ENCODE data around the gene ZNF322. TPM values are rescaled to one million over a fixed set of nuclear protein-coding genes. Genes with fewer than 3 reads are reported as not detected.

The ZNF322 gene
- total RNA-seq, 4 donors from 2014 or later = 9.0 to 23.4 (median 9.2) TPM

GRCh38 chr6:26604026-26604425, 55.5 kb downstream of the ZNF322 start:
- DNase-seq (ENCODE audit: low spot score in 2 of 2) = no peak
- TF ChIP-seq POLR2A (IDR thresholded peaks at IDR 0.05) = no peak
- intact Hi-C loops (cut with DNase I; ENCODE audit: low total_unique reads) = loop anchor here (10.0 kb wide), 1 partner anchor 481 kb away; no protein-coding TSS in a partner anchor

GRCh38 chr6:26602262-26602661, 57.3 kb downstream of the ZNF322 start:
- WGBS, 2 donors = 85 to 90% methylated on average over 3 of the region's 3 CpGs
- TF ChIP-seq CTCF (IDR thresholded peaks at IDR 0.05) (no peak), POLR2A (IDR thresholded peaks at IDR 0.05) (no peak)
- H3K4me3 ChIP-seq (ENCODE audit: low read depth, poor library complexity, severe bottlenecking) = no peak overlapping the region
- no peak for DNase-seq (ENCODE audit: low spot score in 2 of 2)
- intact Hi-C loops (cut with DNase I; ENCODE audit: low total_unique reads) = loop anchor here (10.0 kb wide), 1 partner anchor 483 kb away; no protein-coding TSS in a partner anchor

More at GRCh38 chr6:26604026-26604425, 55.5 kb downstream of the ZNF322 start:
- WGBS, 2 donors = 70 to 74% methylated on average over 3 of the region's 3 CpGs
- no peak overlapping the region for H3K4me3 ChIP-seq (ENCODE audit: low read depth, poor library complexity, severe bottlenecking)

GRCh38 chr6:26600759-26601158, 58.8 kb downstream of the ZNF322 start:
- intact Hi-C loops (cut with DNase I; ENCODE audit: low total_unique reads) = loop anchor here (10.0 kb wide), 1 partner anchor 484 kb away; no protein-coding TSS in a partner anchor

GRCh38 chr6:26599591-26599990, 60.0 kb downstream of the ZNF322 start:
- intact Hi-C loops (cut with DNase I; ENCODE audit: low total_unique reads) = no loop called here
- H3K4me3 ChIP-seq (ENCODE audit: low read depth, poor library complexity, severe bottlenecking) = no peak overlapping the region
- no peak for TF ChIP-seq POLR2A (IDR thresholded peaks at IDR 0.05)
- TF ChIP-seq CTCF (IDR thresholded peaks at IDR 0.05) = no peak
- WGBS, 2 donors = 73 to 79% methylated on average over 1 of the region's 1 CpG
- DNase-seq (ENCODE audit: low spot score in 2 of 2) = no peak

More at GRCh38 chr6:26600759-26601158, 58.8 kb downstream of the ZNF322 start:
- TF ChIP-seq CTCF (IDR thresholded peaks at IDR 0.05) (no peak), POLR2A (IDR thresholded peaks at IDR 0.05) (no peak)
- no peak overlapping the region for H3K4me3 ChIP-seq (ENCODE audit: low read depth, poor library complexity, severe bottlenecking)
- no peak for DNase-seq (ENCODE audit: low spot score in 2 of 2)

- DNase-seq (ENCODE audit: low spot score in 2 of 2) = no peak
- H3K4me3 ChIP-seq (ENCODE audit: low read depth, poor library complexity, severe bottlenecking) = no peak overlapping the region
- no peak for TF ChIP-seq POLR2A (IDR thresholded peaks at IDR 0.05)
- TF ChIP-seq CTCF (IDR thresholded peaks at IDR 0.05) = no peak
- 77 to 83% methylated on average over 1 of the region's 1 CpG for WGBS, 2 donors
- intact Hi-C loops (cut with DNase I; ENCODE audit: low total_unique reads) = no loop called here
These were observed 60.4 kb downstream of the ZNF322 start for GRCh38 chr6:26599134-26599533.

GRCh38 chr6:26598267-26598666, 61.3 kb downstream of the ZNF322 start:
- H3K4me3 ChIP-seq (ENCODE audit: low read depth, poor library complexity, severe bottlenecking) = no peak overlapping the region
- DNase-seq (ENCODE audit: low spot score in 2 of 2) = no peak
- 93% methylated on average over 17 to 22 of the region's 22 CpGs for WGBS, 2 donors
- intact Hi-C loops (cut with DNase I; ENCODE audit: low total_unique reads) = no loop called here
- no peak for TF ChIP-seq CTCF (IDR thresholded peaks at IDR 0.05)
- no peak for TF ChIP-seq POLR2A (IDR thresholded peaks at IDR 0.05)

Measured in lower leg skin (tissue), 4 donors.